Nephron progenitor cell (in vitro differentiated cells): ENCODE measurements around the gene SYTL3.

ENCODE experiments used
- DNase-seq: peaks from one replicate; pipeline ENCODE4 v3.0.0; 2021
- H3K27ac Mint-ChIP-seq: 2 replicates; pipeline ENCODE4 v1.8.0; 2021; ENCODE audit warnings: mild to moderate bottlenecking, moderate library complexity, mixed read lengths
- H3K27me3 Mint-ChIP-seq: 2 replicates; pipeline ENCODE4 v1.8.0; 2021; ENCODE audit warnings: mild to moderate bottlenecking, low read depth, mixed read lengths; ENCODE audit not compliant: poor library complexity
- H3K36me3 Mint-ChIP-seq: 2 replicates; pipeline ENCODE4 v1.8.0; 2021; ENCODE audit warnings: low read depth, mixed read lengths
- H3K4me1 Mint-ChIP-seq: 2 replicates; pipeline ENCODE4 v1.8.0; 2021; ENCODE audit warnings: mixed read lengths
- H3K4me3 Mint-ChIP-seq: 2 replicates; pipeline ENCODE4 v1.8.0; 2021; ENCODE audit warnings: mild to moderate bottlenecking, moderate library complexity, mixed read lengths
- H3K9me3 Mint-ChIP-seq: 2 replicates; pipeline ENCODE4 v1.8.0; 2021; ENCODE audit warnings: mild to moderate bottlenecking, moderate library complexity, mixed read lengths
- CTCF ChIP-seq: fragments of 200-600 bp; sonication (generic); IDR thresholded peaks from 2 replicates; pipeline ENCODE4 v1.5.0; 2021; ENCODE audit warnings: antibody characterized with exemption

Gene SYTL3

DNA sequence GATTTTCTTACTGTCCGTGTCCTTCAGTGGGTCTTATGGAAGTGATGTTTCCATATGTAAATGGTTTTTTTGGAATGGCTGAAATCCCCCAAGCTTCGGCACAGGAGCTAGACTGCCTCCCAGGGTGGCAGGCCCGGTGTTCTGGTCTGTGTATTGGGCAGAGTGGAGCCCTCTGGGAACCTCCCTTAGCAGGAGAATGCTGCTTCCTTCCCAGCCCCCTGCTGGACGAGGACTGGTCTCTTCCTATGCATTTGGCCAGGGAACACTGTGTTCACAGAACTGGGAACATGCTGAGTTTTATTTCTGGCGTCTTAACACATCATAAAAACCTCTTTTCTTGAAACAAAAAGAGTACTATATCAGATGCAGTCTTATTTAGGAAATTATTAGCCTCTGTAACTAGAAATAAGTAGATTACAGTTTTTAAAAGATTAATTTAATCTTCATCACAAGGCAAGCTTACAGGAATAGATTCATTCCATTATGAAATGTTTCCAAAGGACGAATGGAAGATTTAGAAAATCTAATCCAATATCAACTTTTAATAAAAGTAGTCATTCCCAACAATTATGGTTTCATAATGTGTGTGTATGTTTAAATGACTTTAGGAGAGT, 56.6 kb downstream of the SYTL3 start:
- TF ChIP-seq CTCF = peak; percentile 48
- Mint-ChIP-seq H3K4me3 (no peak overlapping the region), H3K36me3 (no peaks in the 10 kb centered on the region), H3K4me1 (peaks cover 26% of the 10 kb centered on the region), H3K27me3 (peaks cover 5% of the 10 kb centered on the region), H3K27ac (no peak overlapping the region), H3K9me3 (no peaks in the 10 kb centered on the region)
- DNase-seq = peak; percentile 40

GRCh38 chr6:158707120-158707820, 57.4 kb downstream of the SYTL3 start:
- H3K4me1 Mint-ChIP-seq = peaks cover 26% of the 10 kb centered on the region
- no peaks in the 10 kb centered on the region for H3K9me3 Mint-ChIP-seq
- H3K4me3 Mint-ChIP-seq = no peak overlapping the region
- no peak overlapping the region for H3K27ac Mint-ChIP-seq
- no peaks in the 10 kb centered on the region for H3K36me3 Mint-ChIP-seq
- no peak for DNase-seq
- TF ChIP-seq CTCF = no peak
- H3K27me3 Mint-ChIP-seq = peaks cover 5% of the 10 kb centered on the region

GRCh38 chr6:158707821-158708195, 58.0 kb downstream of the SYTL3 start:
- Mint-ChIP-seq H3K27ac (peak overlapping the region; percentile 29), H3K9me3 (no peaks in the 10 kb centered on the region), H3K36me3 (no peaks in the 10 kb centered on the region), H3K27me3 (peaks cover 5% of the 10 kb centered on the region), H3K4me3 (no peak overlapping the region), H3K4me1 (peaks cover 26% of the 10 kb centered on the region)
- TF ChIP-seq CTCF = no peak
- DNase-seq = no peak

- H3K4me3 Mint-ChIP-seq = no peak overlapping the region
- H3K36me3 Mint-ChIP-seq = no peaks in the 10 kb centered on the region
- DNase-seq = no peak
- peaks cover 5% of the 10 kb centered on the region for H3K27me3 Mint-ChIP-seq
- H3K27ac Mint-ChIP-seq = no peak overlapping the region
- H3K4me1 Mint-ChIP-seq = peaks cover 26% of the 10 kb centered on the region
- no peak for TF ChIP-seq CTCF
- no peaks in the 10 kb centered on the region for H3K9me3 Mint-ChIP-seq
Observed at GRCh38 chr6:158708239-158708638, 58.4 kb downstream of the SYTL3 start.

DNA sequence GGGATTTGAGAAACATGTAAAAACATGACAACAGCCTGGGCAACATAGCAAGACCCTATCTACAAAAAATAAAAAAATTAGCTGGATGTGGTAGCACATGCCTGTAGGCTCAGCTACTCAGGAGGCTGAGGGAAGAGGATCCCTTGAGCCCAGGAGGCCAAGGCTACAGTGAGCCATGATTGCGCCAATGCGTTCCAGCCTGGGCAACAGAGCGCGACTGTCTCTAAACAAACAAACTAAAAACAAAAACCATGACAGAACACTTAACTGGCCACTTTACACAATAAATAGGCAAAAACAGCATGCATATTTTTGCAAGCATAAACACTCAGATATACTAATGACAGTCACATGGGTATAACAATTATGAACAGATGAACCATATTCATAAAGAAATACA, 60.0 kb downstream of the SYTL3 start:
- no peak for TF ChIP-seq CTCF
- peaks cover 5% of the 10 kb centered on the region for H3K27me3 Mint-ChIP-seq
- H3K4me1 Mint-ChIP-seq = peaks cover 27% of the 10 kb centered on the region
- H3K9me3 Mint-ChIP-seq = no peaks in the 10 kb centered on the region
- DNase-seq = no peak
- H3K36me3 Mint-ChIP-seq = no peaks in the 10 kb centered on the region
- H3K27ac Mint-ChIP-seq = no peak overlapping the region
- no peak overlapping the region for H3K4me3 Mint-ChIP-seq

DNA sequence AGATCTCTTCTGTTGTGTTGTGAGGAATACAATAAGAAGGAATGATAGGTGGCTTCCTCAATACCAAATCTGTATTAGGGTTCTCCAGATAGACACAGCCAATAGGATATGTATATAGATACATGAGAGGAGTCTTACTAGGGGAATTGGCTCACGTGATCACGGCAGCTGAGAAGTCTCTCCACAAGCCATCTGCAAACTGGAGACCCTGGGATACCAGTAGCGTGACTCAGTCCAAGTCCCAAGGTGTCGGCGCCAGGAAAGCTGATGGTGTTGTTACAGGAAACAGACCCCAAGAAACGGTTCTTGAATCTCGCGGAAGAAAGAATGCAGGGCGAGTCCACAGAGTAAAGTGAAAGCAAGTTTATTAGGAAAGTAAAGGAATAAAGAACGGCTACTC, 61.4 kb downstream of the SYTL3 start:
- TF ChIP-seq CTCF = no peak
- no peaks in the 10 kb centered on the region for H3K9me3 Mint-ChIP-seq
- no peaks in the 10 kb centered on the region for H3K36me3 Mint-ChIP-seq
- no peak overlapping the region for H3K27ac Mint-ChIP-seq
- peaks cover 38% of the 10 kb centered on the region for H3K4me1 Mint-ChIP-seq
- no peak for DNase-seq
- peaks cover 5% of the 10 kb centered on the region for H3K27me3 Mint-ChIP-seq
- no peak overlapping the region for H3K4me3 Mint-ChIP-seq
